Left ventricle myocardium inferior (tissue), 1 donor: ENCODE measurements around the gene ADAT3. TPM values are rescaled to one million over a fixed set of nuclear protein-coding genes. Genes with fewer than 3 reads are reported as not detected.

Source experiments
- DNase-seq: peaks from one replicate; pipeline ENCODE4 v3.0.0-alpha.2; 2020
- H3K27ac ChIP-seq: fragments of 200-600 bp; replicated peaks from 2 replicates; pipeline ENCODE4 v1.8.0; 2021
- H3K27me3 ChIP-seq: fragments of 200-600 bp; 2 replicates; pipeline ENCODE4 v1.8.0; 2021; ENCODE audit warnings: low read depth
- H3K36me3 ChIP-seq: fragments of 200-600 bp; 2 replicates; pipeline ENCODE4 v1.8.0; 2021
- H3K4me1 ChIP-seq: fragments of 200-600 bp; 2 replicates; pipeline ENCODE4 v1.8.0; 2021
- H3K4me3 ChIP-seq: fragments of 200-600 bp; 2 replicates; pipeline ENCODE4 v1.8.0; 2021; ENCODE audit warnings: mild to moderate bottlenecking, moderate library complexity
- H3K9me3 ChIP-seq: fragments of 200-600 bp; replicated peaks from 2 replicates; pipeline ENCODE4 v1.8.0; 2021
- intact Hi-C: fragments of 100-400 bp; cut with micrococcal nuclease; formaldehyde crosslinking; loops from one replicate; pipeline ENCODE4 v1.11.0; 2022
- long read RNA-seq: library from polyadenylated mRNA; unstranded; transcript quantifications from one replicate; pipeline ENCODE4 v2.0.0, GENCODE V29; 2021
- total RNA-seq: library from RNA; stranded (reverse); fragmentation: NEBNext Ultra II Directional; extraction: Animal tissue kit (Norgen Biotek cat#: 25700); gene quantifications from one replicate; pipeline ENCODE4 v1.2.1, GENCODE V29; 2021
- TF ChIP-seq, protein P1 (sequence below): fragments of 200-600 bp; IDR thresholded peaks from 2 replicates; pipeline ENCODE4 v1.8.0; 2021; ENCODE audit warnings: antibody characterized with exemption, mild to moderate bottlenecking, borderline replicate concordance
- donor health status: DM: no; HTN: yes; CAD: no; lungs with severe emphysema.

ADAT3 gene
- total RNA-seq = 1.8 TPM
- long read RNA-seq, partial matches to known transcripts = 0 of 4 reads
- long read RNA-seq, other reads (novel, unspliced or antisense) = 1 of 4 reads

DNA sequence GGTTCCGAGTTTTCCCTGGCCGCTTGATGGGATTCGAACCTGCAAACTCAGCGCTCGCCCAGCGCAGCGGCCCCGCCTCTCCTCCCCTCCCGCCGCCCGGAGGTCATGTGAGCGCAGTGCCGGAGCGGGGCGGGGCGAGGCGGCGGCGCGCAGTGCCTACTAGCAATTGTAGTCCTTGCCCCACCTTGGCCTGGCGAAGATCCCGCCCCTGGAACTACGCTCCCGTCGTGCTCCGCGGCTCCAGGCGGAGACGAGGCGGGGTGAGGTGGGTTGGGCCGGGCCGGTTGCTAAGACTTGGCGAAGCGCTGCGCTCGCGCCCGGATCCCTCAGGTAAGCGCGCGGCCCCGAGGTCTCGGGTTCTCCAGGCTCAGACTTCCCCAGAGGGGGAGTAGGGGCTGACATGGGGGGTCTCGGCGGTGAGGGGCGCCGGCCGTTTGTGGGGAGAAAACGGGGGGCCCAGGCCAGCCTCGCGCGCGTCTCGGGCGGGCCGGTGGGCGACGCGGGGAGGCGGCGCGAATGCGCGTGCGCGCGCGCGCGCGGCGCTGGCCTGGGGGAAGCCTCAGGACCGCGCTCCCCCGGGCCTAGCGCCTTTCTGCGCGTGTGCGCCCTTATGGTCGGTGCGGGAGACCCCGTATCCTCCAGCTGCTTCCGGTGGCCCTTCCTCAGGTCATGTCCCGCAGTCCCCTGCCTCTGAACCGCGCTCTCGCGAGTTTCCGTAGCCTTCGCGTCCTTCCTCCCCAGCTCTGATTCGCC, at the start of gene ADAT3, which contains the start of gene SCAMP4:
ADAT3 (plus strand) TSS at position 290 of the 753 bp plus-strand sequence. CDS start 6,649 bp downstream, outside the sequence.
SCAMP4 (plus strand) TSS at position 290 of the 753 bp plus-strand sequence. CDS start 9,621 bp downstream, outside the sequence.
- H3K4me1 ChIP-seq = peaks cover 19% of the 10 kb centered on the region
- no peaks in the 10 kb centered on the region for H3K9me3 ChIP-seq
- TF ChIP-seq, protein P1, sequence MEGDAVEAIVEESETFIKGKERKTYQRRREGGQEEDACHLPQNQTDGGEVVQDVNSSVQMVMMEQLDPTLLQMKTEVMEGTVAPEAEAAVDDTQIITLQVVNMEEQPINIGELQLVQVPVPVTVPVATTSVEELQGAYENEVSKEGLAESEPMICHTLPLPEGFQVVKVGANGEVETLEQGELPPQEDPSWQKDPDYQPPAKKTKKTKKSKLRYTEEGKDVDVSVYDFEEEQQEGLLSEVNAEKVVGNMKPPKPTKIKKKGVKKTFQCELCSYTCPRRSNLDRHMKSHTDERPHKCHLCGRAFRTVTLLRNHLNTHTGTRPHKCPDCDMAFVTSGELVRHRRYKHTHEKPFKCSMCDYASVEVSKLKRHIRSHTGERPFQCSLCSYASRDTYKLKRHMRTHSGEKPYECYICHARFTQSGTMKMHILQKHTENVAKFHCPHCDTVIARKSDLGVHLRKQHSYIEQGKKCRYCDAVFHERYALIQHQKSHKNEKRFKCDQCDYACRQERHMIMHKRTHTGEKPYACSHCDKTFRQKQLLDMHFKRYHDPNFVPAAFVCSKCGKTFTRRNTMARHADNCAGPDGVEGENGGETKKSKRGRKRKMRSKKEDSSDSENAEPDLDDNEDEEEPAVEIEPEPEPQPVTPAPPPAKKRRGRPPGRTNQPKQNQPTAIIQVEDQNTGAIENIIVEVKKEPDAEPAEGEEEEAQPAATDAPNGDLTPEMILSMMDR = no peak
- peak; percentile 100 for DNase-seq
- no peaks in the 10 kb centered on the region for H3K36me3 ChIP-seq
- H3K27ac ChIP-seq = peak within 1 kb of the TSS; percentile 91
- no peaks in the 10 kb centered on the region for H3K27me3 ChIP-seq
- H3K4me3 ChIP-seq = peak within 1 kb of the TSS; percentile 81
- intact Hi-C loops = no loop called here

DNA sequence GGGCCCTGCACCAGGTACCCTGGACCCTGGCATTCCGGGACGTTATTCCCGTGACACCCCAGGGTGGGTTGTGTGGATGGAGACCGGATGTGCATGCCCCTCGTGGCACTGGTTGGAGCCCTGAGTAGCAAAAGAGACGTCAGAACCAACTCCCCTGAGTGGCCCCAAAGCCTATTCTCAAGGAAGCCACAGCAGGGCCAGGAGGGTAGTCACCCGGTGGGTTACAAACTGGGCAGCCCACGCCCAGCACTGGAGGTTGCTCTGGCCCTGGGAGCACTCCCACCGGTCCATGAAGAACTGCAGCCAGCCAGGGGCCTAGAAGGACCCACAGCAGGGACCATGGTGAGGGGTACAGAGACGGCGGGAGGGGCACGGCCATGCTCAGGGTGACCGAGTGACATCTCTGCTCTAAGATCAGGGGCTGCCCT, 49.4 kb upstream of the ADAT3 start:
- H3K4me1 ChIP-seq = peaks cover 91% of the 10 kb centered on the region
- H3K27me3 ChIP-seq = no peaks in the 10 kb centered on the region
- H3K27ac ChIP-seq = peak overlapping the region; percentile 96
- H3K9me3 ChIP-seq = no peaks in the 10 kb centered on the region
- DNase-seq = no peak
- H3K4me3 ChIP-seq = peak overlapping the region; percentile 69
- intact Hi-C loops = no loop called here
- TF ChIP-seq, protein P1 = no peak
- no peaks in the 10 kb centered on the region for H3K36me3 ChIP-seq

DNA sequence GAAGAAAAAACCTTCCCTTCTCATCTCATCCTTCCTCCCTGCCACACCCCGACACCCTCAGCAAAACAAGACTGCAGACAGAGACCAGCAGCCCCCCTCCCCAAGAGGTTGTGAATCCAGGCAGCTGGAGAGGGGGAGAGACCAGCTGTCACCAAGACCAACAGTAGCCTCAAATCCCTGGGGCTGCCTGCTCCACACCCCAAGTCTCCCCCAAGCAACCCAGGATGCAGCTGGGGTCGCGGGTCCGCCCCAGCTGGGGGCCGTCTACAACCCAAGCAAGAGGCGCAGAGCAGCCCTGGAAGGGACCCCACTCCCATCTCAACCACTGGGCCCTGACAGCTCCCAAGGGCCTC, 48.9 kb upstream of the ADAT3 start:
- H3K27ac ChIP-seq = peak overlapping the region; percentile 96
- intact Hi-C loops = no loop called here
- DNase-seq = no peak
- no peaks in the 10 kb centered on the region for H3K27me3 ChIP-seq
- H3K9me3 ChIP-seq = no peaks in the 10 kb centered on the region
- TF ChIP-seq, protein P1 = no peak
- peak overlapping the region; percentile 69 for H3K4me3 ChIP-seq
- no peaks in the 10 kb centered on the region for H3K36me3 ChIP-seq
- peaks cover 96% of the 10 kb centered on the region for H3K4me1 ChIP-seq

DNA sequence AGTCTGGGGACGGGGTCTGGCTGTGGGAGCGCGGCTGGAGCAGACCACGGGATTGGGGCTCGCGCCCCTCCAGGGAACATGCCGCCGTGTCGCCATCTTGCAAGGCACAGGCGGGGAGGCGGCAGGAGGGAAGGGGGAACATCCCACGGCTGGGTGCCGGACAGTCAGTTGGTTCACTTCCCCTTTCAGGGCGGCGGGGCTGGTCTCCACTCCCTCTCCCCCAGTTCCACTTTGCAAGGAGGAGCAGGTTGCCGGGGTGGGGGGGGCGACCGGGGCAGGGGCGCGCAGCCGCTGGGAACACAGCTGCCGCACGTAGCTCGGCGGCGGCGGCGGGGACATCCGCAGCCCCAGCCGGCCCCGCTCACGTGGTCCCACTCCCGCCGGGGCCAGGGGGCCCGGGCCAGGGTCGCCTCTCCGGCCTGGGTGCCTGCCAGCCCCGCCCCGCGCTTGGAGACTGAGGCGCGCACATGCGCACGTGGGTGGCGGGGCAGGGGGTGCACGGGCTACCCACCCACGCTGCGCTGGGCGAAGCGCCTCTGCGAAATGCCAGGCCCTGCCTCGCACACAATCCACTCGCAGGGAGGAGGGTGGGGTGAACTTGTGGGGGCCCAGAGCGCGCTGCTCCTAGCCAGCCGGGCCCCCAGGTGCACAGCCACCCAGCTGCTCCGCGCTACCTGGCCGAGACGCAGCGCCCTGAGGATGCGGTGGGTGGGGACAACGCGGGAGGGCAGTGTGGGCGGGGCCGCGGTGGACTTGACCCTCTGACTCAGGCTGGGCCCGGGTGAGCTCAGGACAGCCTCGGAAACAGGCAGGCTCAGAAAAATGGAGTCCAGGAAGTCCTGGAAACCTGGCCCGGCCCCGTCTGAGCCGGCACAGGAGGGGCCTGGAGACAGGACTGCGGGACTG, 48.2 kb upstream of the ADAT3 start:
- Histone ChIP-seq H3K9me3 (no peaks in the 10 kb centered on the region), H3K4me3 (peak overlapping the region; percentile 69), H3K27me3 (no peaks in the 10 kb centered on the region), H3K4me1 (peaks cover 98% of the 10 kb centered on the region), H3K27ac (peak overlapping the region; percentile 96), H3K36me3 (no peaks in the 10 kb centered on the region)
- DNase-seq = peak; percentile 82
- intact Hi-C loops = no loop called here
- TF ChIP-seq, protein P1 = no peak

DNA sequence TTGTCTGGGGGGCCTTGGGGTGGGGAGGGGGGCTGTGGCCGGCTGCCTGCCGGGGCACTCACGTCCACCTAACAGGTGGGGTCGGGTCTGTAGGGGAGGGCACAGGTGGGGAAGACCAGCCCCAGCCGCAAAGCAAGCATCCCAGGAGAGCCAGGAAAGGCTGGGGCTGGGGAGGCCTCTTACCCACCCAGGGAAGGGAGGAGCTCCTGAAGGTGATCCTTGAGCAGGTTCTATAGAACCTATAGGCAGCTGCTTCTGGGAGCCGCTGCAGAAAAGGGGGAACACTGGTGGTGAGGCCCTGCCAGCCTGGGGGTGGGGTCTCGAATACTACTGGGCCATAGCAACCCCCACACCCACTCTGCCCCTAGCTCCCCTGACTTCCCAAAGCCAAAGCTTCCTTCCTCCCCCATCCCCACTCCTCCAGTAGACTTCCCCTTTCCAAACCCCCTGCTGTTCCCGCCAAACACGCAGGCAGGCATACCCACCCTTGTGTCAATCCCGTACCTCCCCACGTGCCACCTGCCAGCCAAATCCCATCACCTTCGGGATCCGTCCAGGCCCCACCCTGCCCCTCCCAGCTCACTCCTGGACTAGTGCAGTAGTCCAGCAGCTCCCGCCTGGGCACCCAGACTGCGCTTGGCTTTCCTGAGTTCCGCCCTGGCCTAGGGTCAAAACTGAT, 47.4 kb upstream of the ADAT3 start:
- Histone ChIP-seq H3K9me3 (no peaks in the 10 kb centered on the region), H3K4me1 (peaks cover 96% of the 10 kb centered on the region), H3K4me3 (peak overlapping the region; percentile 69), H3K36me3 (no peaks in the 10 kb centered on the region), H3K27me3 (no peaks in the 10 kb centered on the region), H3K27ac (peak overlapping the region; percentile 96)
- TF ChIP-seq, protein P1 = no peak
- intact Hi-C loops = no loop called here
- DNase-seq = no peak
